ENCODE data around the gene ENOX1. TPM values are rescaled to one million over a fixed set of nuclear protein-coding genes. Genes with fewer than 3 reads are reported as not detected.

The ENOX1 gene
- total and polyA plus RNA-seq, 2 donors = 4.0 to 5.7 TPM

DNA sequence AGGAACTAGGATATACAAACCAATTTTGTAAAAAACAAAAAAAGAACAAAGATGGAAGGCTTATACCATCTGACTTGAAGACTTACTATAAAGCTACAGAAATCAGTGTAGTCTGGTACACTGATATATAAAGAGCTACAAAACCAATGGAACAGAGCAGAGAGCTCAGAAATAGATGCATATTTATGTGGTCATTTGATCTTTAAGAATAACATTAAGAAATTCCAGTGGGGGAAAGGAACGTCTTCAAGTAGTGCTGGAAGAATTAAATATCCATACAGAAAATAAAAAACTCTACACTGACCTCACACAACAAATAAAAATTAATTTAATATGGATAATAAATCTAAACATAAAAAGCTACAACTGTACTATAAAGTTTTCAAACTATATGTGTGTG lies 317.0 kb downstream of the ENOX1 start:
- Histone ChIP-seq H3K27me3 (ENCODE audit: control insufficient read depth in 2 of 2, insufficient read depth in 1 of 2, low read length in 1 of 2) (no peaks in the 10 kb centered on the region), H3K27ac (ENCODE audit: low read depth in 1 of 2, low read length in 1 of 2) (no peak overlapping the region), H3K36me3 (ENCODE audit: control insufficient read depth in 2 of 2, insufficient read depth in 2 of 2, low read length in 1 of 2) (no peaks in the 10 kb centered on the region), H3K4me3 (ENCODE audit: low read length in 2 of 2) (no peak overlapping the region), H3K4me1 (ENCODE audit: control insufficient read depth in 2 of 2, insufficient read depth in 2 of 2, low read length in 2 of 2) (no peaks in the 10 kb centered on the region), H3K9me3 (ENCODE audit: control insufficient read depth in 2 of 2, insufficient read depth in 1 of 2, low read length in 1 of 2) (no peaks in the 10 kb centered on the region)
- no peak for DNase-seq (ENCODE audit: low read depth in 6 of 9, low spot score in 9 of 9)
- WGBS = 96% methylated on average over 1 of the region's 1 CpG

DNA sequence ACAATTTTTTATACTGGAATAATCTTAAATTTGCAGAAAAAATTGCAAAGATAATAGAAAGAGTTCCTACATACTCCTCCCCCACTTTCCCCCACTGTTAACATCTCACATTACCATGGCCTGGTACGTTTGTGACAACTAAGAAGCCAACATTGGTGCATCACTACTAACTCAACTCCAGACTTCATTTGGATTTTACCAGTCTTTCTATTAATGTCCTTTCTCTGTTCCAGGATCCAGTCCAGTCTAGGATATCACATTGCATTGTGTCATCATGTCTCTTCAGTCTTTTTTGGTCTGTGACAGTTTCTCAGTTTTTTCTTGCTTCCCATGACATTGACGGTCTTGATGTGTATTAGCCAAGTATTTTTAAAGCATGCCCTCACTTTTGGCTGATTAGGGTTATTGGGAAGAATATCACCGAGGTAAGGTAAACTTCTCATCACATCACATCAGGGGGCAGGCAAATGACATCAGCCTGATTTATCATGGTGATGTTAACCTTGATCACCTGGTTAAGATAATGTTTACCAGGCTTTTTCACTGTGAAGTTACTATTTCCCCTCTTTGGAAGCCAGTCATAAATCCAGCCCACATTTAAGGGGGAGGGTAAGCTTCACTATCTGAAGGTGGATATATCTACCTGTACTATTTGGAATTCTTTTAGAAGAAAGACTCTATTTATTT lies 322.1 kb downstream of the ENOX1 start:
- H3K27ac ChIP-seq (ENCODE audit: low read depth in 1 of 2, low read length in 1 of 2) = no peak overlapping the region
- no peak for DNase-seq (ENCODE audit: low read depth in 6 of 9, low spot score in 9 of 9)
- no peaks in the 10 kb centered on the region for H3K4me1 ChIP-seq (ENCODE audit: control insufficient read depth in 2 of 2, insufficient read depth in 2 of 2, low read length in 2 of 2)
- no peaks in the 10 kb centered on the region for H3K9me3 ChIP-seq (ENCODE audit: control insufficient read depth in 2 of 2, insufficient read depth in 1 of 2, low read length in 1 of 2)
- no peaks in the 10 kb centered on the region for H3K27me3 ChIP-seq (ENCODE audit: control insufficient read depth in 2 of 2, insufficient read depth in 1 of 2, low read length in 1 of 2)
- 94% methylated on average over 3 of the region's 3 CpGs for WGBS
- no peaks in the 10 kb centered on the region for H3K36me3 ChIP-seq (ENCODE audit: control insufficient read depth in 2 of 2, insufficient read depth in 2 of 2, low read length in 1 of 2)
- no peak overlapping the region for H3K4me3 ChIP-seq (ENCODE audit: low read length in 2 of 2)

DNA sequence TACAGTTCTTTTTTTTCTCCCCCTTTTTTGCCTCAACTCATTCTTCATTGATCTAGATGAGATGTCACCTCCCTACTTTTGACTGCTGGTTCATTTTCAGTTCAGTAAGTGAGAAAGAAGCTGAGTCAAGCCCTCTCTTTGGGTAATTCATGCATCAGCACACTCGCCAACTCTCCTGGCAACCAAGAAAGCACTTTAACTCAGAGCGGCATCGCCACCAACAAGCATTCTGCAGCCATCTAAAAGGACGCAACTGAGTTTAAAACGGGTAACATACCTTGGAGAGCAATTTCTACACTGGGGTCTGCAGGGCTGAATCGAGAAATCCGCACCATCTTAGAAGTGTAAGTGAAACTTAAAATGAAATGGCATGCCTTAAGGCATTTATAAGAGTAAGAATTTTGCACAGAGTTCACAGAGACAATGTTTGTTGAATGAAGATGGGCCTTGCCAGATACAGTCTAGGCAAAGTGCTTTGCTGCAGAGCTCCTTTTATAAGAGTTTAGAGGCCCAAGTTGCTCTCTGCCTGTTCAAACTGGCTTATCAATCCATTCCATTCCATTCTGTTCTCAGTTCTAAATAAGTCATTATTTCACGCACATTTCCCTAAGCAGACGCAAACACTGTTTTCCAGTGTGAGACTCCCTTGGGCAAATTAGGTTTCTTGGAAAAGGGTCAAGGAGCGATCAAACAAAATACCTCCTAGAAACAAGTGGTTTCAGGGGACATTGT lies 338.0 kb downstream of the ENOX1 start:
- H3K4me3 ChIP-seq (ENCODE audit: low read length in 2 of 2) = no peak overlapping the region
- no peaks in the 10 kb centered on the region for H3K27me3 ChIP-seq (ENCODE audit: control insufficient read depth in 2 of 2, insufficient read depth in 1 of 2, low read length in 1 of 2)
- no peak for DNase-seq (ENCODE audit: low read depth in 6 of 9, low spot score in 9 of 9)
- H3K27ac ChIP-seq (ENCODE audit: low read depth in 1 of 2, low read length in 1 of 2) = no peak overlapping the region
- 91% methylated on average over 10 of the region's 10 CpGs for WGBS
- H3K4me1 ChIP-seq (ENCODE audit: control insufficient read depth in 2 of 2, insufficient read depth in 2 of 2, low read length in 2 of 2) = no peaks in the 10 kb centered on the region
- no peaks in the 10 kb centered on the region for H3K36me3 ChIP-seq (ENCODE audit: control insufficient read depth in 2 of 2, insufficient read depth in 2 of 2, low read length in 1 of 2)
- no peaks in the 10 kb centered on the region for H3K9me3 ChIP-seq (ENCODE audit: control insufficient read depth in 2 of 2, insufficient read depth in 1 of 2, low read length in 1 of 2)

DNA sequence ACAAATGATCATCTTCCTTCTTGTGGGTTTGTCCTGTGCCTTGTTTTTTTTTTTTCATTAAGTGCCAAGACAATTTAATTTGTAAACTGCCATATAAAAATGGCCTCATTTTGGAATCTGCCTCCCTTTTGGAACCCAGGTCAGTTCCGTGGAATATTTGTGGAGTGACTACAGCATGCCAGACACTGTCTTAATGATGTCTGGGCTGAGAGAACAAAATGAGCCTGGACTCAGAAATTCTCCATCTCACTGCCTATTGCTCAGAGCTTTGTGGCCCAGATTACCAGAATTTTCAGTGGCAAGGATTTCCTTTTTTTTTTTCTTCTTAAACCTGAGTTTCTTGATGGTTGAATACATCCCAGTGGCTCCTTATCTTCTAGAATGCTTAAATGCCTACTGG lies 340.6 kb downstream of the ENOX1 start:
- Histone ChIP-seq H3K4me1 (ENCODE audit: control insufficient read depth in 2 of 2, insufficient read depth in 2 of 2, low read length in 2 of 2) (no peaks in the 10 kb centered on the region), H3K9me3 (ENCODE audit: control insufficient read depth in 2 of 2, insufficient read depth in 1 of 2, low read length in 1 of 2) (no peaks in the 10 kb centered on the region), H3K4me3 (ENCODE audit: low read length in 2 of 2) (no peak overlapping the region), H3K27me3 (ENCODE audit: control insufficient read depth in 2 of 2, insufficient read depth in 1 of 2, low read length in 1 of 2) (no peaks in the 10 kb centered on the region), H3K36me3 (ENCODE audit: control insufficient read depth in 2 of 2, insufficient read depth in 2 of 2, low read length in 1 of 2) (no peaks in the 10 kb centered on the region), H3K27ac (ENCODE audit: low read depth in 1 of 2, low read length in 1 of 2) (no peak overlapping the region)
- DNase-seq (ENCODE audit: low read depth in 6 of 9, low spot score in 9 of 9) = no peak
- 91% methylated on average over 1 of the region's 1 CpG for WGBS

DNA sequence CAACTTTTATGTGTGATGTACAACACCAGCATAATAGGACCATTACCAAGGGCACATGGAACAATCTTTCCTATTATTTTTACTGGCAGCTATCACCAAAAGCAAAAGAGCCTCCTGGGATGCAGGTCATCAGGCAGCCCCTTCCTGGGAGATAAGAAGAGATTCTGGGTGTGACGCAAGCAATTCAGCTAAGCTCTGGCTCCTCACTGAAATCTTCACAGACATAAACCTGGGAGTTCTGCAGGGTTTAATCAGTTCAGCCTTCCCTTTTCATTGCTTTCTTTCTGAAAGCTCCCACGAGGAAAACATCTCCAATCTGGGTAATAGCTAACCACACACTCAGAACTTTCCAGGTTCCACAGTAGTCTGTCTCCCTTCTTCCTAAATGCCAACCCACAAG lies 341.1 kb downstream of the ENOX1 start:
- Histone ChIP-seq H3K4me1 (ENCODE audit: control insufficient read depth in 2 of 2, insufficient read depth in 2 of 2, low read length in 2 of 2) (no peaks in the 10 kb centered on the region), H3K9me3 (ENCODE audit: control insufficient read depth in 2 of 2, insufficient read depth in 1 of 2, low read length in 1 of 2) (no peaks in the 10 kb centered on the region), H3K27ac (ENCODE audit: low read depth in 1 of 2, low read length in 1 of 2) (no peak overlapping the region), H3K4me3 (ENCODE audit: low read length in 2 of 2) (no peak overlapping the region), H3K36me3 (ENCODE audit: control insufficient read depth in 2 of 2, insufficient read depth in 2 of 2, low read length in 1 of 2) (no peaks in the 10 kb centered on the region), H3K27me3 (ENCODE audit: control insufficient read depth in 2 of 2, insufficient read depth in 1 of 2, low read length in 1 of 2) (no peaks in the 10 kb centered on the region)
- WGBS = 91% methylated on average over 2 of the region's 2 CpGs
- DNase-seq (ENCODE audit: low read depth in 6 of 9, low spot score in 9 of 9) = no peak

DNA sequence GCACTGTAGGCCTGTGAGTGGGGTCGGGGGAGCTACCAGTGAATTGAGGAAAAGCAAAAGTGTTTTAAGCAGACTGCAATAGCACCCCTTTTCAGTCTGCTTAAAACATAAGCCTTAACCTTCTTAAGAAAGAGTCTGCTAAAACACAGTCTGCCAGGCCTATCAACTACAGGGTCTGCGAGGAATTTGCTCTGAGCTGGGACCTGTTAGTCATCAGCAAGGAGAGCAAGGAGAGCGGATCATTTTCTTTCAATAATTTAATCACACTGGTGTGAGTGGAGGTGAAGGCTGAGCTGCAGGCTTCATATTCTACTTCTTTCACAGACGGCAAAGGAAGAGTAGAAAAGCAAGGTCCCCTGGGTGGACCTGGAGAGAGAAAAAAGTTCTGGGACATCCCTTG lies 342.7 kb downstream of the ENOX1 start:
- DNase-seq (ENCODE audit: low read depth in 6 of 9, low spot score in 9 of 9) = no peak
- Histone ChIP-seq H3K4me3 (ENCODE audit: low read length in 2 of 2) (no peak overlapping the region), H3K27me3 (ENCODE audit: control insufficient read depth in 2 of 2, insufficient read depth in 1 of 2, low read length in 1 of 2) (no peaks in the 10 kb centered on the region), H3K4me1 (ENCODE audit: control insufficient read depth in 2 of 2, insufficient read depth in 2 of 2, low read length in 2 of 2) (no peaks in the 10 kb centered on the region), H3K27ac (ENCODE audit: low read depth in 1 of 2, low read length in 1 of 2) (no peak overlapping the region), H3K9me3 (ENCODE audit: control insufficient read depth in 2 of 2, insufficient read depth in 1 of 2, low read length in 1 of 2) (no peaks in the 10 kb centered on the region), H3K36me3 (ENCODE audit: control insufficient read depth in 2 of 2, insufficient read depth in 2 of 2, low read length in 1 of 2) (no peaks in the 10 kb centered on the region)
- WGBS = 91% methylated on average over 4 of the region's 4 CpGs

DNA sequence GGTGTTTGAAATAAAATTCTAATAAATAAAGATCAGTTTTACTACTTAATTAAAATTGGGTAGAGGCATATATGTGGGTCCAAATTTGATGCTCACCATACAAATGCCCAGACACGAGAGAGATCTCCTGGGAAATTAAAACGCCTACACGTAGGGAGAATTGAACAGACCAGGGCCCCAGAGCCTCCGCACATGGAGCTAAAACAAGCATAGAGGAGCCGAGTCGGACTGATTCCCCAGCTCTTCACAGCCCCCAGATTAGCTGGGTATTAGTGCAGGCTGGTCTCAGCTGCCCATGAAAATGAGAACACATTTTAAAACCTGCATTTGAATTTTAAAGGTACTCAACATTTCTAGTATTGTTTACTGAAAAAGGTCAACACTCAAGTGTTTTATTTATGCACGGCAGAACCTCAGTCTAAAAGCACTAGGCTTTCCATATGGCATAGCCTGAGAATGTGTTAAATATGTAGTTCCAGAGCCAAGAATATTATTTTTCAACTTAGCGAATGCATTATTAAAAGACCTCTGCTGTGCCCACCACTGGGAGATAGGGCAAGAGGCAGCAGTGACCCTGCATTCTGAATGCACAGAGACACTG lies 344.8 kb downstream of the ENOX1 start:
- H3K27ac ChIP-seq (ENCODE audit: low read depth in 1 of 2, low read length in 1 of 2) = no peak overlapping the region
- no peaks in the 10 kb centered on the region for H3K9me3 ChIP-seq (ENCODE audit: control insufficient read depth in 2 of 2, insufficient read depth in 1 of 2, low read length in 1 of 2)
- no peak overlapping the region for H3K4me3 ChIP-seq (ENCODE audit: low read length in 2 of 2)
- 96% methylated on average over 8 of the region's 8 CpGs for WGBS
- no peak for DNase-seq (ENCODE audit: low read depth in 6 of 9, low spot score in 9 of 9)
- no peaks in the 10 kb centered on the region for H3K27me3 ChIP-seq (ENCODE audit: control insufficient read depth in 2 of 2, insufficient read depth in 1 of 2, low read length in 1 of 2)
- H3K4me1 ChIP-seq (ENCODE audit: control insufficient read depth in 2 of 2, insufficient read depth in 2 of 2, low read length in 2 of 2) = no peaks in the 10 kb centered on the region
- H3K36me3 ChIP-seq (ENCODE audit: control insufficient read depth in 2 of 2, insufficient read depth in 2 of 2, low read length in 1 of 2) = no peaks in the 10 kb centered on the region

DNA sequence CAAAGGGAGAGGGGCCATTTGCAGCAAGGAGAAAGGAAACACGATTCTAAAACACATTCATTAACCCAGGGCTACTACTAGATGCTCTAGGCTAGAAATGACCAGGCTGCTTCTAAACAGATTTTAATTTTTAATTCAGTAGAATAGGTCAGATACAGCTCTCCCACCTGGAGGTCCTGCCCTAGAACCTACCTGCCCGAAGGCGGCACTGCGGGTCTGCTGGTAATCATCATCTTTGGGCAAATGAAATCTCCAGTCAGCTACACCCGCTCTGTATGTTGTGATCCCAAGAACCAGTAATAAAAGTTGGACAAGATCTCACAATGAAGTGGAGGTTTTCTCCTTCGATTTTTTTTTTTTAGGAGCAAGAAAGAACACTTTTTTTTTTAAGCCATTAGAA lies 345.3 kb downstream of the ENOX1 start:
- H3K27me3 ChIP-seq (ENCODE audit: control insufficient read depth in 2 of 2, insufficient read depth in 1 of 2, low read length in 1 of 2) = no peaks in the 10 kb centered on the region
- DNase-seq (ENCODE audit: low read depth in 6 of 9, low spot score in 9 of 9) = no peak
- no peak overlapping the region for H3K4me3 ChIP-seq (ENCODE audit: low read length in 2 of 2)
- no peak overlapping the region for H3K27ac ChIP-seq (ENCODE audit: low read depth in 1 of 2, low read length in 1 of 2)
- 80% methylated on average over 6 of the region's 6 CpGs for WGBS
- H3K9me3 ChIP-seq (ENCODE audit: control insufficient read depth in 2 of 2, insufficient read depth in 1 of 2, low read length in 1 of 2) = no peaks in the 10 kb centered on the region
- H3K36me3 ChIP-seq (ENCODE audit: control insufficient read depth in 2 of 2, insufficient read depth in 2 of 2, low read length in 1 of 2) = no peaks in the 10 kb centered on the region
- H3K4me1 ChIP-seq (ENCODE audit: control insufficient read depth in 2 of 2, insufficient read depth in 2 of 2, low read length in 2 of 2) = no peaks in the 10 kb centered on the region

DNA sequence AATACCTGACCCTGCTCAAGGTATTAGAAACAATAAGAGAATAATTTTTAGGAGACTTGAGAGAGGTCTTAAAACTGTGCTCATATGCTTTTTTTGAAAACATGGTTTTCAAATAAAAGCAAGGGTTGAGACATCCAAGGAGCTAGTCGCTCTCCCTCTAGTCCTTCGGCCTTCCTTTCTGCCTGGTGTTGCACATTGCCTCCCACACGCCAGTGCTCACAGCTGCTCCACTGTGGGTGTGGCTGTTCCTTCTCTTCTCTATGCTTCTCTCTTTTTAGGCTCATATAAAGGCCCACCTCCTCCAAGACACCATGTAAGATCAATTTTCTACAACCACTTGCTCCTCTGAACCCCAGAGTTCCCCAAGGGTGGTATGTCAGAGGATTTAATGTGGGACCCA lies 352.6 kb downstream of the ENOX1 start:
- H3K4me1 ChIP-seq (ENCODE audit: control insufficient read depth in 2 of 2, insufficient read depth in 2 of 2, low read length in 2 of 2) = no peaks in the 10 kb centered on the region
- no peaks in the 10 kb centered on the region for H3K36me3 ChIP-seq (ENCODE audit: control insufficient read depth in 2 of 2, insufficient read depth in 2 of 2, low read length in 1 of 2)
- no peak overlapping the region for H3K4me3 ChIP-seq (ENCODE audit: low read length in 2 of 2)
- no peak overlapping the region for H3K27ac ChIP-seq (ENCODE audit: low read depth in 1 of 2, low read length in 1 of 2)
- no peak for DNase-seq (ENCODE audit: low read depth in 6 of 9, low spot score in 9 of 9)
- H3K9me3 ChIP-seq (ENCODE audit: control insufficient read depth in 2 of 2, insufficient read depth in 1 of 2, low read length in 1 of 2) = no peaks in the 10 kb centered on the region
- WGBS = 96% methylated on average over 3 of the region's 3 CpGs
- H3K27me3 ChIP-seq (ENCODE audit: control insufficient read depth in 2 of 2, insufficient read depth in 1 of 2, low read length in 1 of 2) = no peaks in the 10 kb centered on the region
